ENCODE measurements around the gene NFE2L2. TPM values are rescaled to one million over a fixed set of nuclear protein-coding genes. Genes with fewer than 3 reads are reported as not detected.
"Not testable (repeated sequence)": the region's sequence is repeated elsewhere in the genome, so short reads cannot be mapped to it uniquely, and the experiment has no call there.

NFE2L2 gene
- 179 TPM for total RNA-seq

DNA sequence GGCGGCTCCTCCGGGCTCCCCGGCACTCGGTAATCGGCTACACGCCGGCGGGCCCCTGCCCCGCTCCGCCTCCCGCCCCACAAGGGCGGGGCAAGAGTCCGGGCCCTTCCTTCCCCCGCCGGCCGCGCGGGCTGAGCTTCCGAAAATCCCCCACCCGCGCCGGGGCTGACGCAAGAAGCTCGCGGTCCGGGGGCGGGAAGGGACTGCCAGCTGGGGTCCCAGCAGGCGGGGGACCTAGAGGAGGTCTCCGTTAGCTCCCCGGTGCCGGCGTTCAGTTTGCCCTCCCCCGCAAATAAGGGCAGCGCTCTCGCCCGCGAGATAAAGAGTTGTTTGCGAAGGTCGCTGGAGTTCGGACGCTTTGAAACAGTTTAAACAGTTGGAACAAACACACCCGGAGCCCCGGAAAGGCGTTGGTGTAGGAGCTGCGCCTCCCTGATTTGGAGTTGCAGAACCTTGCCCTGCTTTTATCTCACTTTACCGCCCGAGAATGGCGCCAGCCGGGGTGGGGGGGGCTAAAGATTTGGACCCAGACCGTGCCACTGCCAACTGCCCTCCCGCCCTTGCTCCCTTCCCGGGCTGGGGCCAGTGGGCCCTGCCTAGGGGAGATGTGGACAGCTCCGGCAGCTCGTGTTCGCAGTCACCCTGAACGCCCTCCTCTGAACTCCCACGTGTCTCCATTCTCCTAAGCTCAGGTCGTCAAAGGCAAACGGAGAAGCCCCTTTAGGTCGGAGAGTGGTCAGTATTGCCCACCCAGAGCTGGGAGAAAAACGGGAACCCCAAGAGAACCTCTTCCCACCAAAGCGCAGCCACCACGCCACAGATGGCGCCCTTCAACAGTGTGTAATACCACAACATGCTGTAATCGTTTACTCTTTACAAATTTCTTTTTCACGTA, at the start of gene NFE2L2:
NFE2L2 (minus strand) TSS at position 35 of the 895 bp plus-strand sequence. CDS start 151 bp downstream, outside the sequence.
- peak; percentile 82 for ATAC-seq

DNA sequence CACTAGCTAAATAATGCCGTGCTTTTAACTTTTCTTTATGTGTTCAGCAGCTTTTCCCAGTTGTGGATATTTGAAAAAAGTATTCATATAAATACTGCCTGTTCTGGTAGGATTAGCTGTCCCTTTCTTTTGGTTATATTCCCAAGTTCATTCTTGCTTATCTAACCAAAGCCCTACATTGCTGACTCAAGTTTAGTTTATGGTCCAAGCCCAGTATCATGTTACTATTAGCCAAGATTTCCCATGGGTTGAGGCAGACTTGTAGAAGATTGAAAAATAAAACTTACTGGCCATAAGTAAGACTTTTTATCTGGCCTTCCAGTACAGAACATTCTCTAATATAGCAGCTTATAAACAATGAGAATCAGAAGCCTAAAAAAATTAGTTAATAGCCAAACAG, 49.7 kb upstream of the NFE2L2 start:
- ATAC-seq = peak; percentile 50

DNA sequence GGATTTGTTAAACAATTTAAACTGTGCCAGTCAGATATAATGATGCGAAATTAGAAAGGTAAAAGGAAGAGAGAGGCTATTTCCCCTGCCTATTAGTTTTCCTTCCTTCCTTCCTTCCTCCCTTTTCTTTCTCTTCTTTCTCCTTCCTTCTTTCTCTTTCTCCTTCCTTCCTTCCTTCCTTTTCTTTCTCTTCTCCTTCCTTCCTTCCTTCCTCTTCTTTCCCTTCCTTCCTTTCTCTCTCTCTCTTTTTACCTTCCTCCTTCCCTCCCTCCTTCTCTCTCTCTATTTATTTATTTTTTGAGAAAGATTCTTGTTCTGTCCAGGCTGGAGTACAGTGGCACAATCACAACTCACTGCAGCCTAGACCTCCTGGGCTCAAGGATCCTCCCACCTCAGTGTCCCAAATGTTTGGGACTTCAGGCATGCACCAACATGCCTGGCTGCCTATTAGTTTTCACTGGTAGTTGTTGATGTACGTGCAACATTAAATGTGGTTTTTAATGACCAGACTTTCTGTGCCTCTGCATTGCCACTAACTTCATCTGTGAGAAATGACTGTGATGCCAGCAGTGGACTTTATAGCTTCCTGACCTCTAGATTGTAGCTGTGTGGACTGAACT, 48.7 kb upstream of the NFE2L2 start:
- ATAC-seq = no peak

DNA sequence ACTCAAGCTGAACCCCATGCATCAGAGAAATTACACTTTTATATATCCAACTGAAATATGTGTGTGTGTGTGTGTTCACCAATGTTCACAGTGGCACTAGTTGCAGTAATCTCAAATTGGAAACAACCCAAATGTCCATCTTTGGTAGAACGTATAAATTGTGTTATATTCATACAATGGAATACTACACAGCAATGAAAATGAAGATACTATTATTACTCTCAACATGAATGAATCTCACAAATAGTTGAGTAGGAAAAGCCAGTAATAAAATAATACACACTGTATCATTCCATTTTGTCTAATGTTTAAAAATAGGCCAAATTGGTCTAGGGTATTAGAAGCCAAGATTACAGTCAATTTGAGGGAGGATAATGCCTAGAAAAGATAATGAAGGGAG, 48.0 kb upstream of the NFE2L2 start:
- no peak for ATAC-seq

DNA sequence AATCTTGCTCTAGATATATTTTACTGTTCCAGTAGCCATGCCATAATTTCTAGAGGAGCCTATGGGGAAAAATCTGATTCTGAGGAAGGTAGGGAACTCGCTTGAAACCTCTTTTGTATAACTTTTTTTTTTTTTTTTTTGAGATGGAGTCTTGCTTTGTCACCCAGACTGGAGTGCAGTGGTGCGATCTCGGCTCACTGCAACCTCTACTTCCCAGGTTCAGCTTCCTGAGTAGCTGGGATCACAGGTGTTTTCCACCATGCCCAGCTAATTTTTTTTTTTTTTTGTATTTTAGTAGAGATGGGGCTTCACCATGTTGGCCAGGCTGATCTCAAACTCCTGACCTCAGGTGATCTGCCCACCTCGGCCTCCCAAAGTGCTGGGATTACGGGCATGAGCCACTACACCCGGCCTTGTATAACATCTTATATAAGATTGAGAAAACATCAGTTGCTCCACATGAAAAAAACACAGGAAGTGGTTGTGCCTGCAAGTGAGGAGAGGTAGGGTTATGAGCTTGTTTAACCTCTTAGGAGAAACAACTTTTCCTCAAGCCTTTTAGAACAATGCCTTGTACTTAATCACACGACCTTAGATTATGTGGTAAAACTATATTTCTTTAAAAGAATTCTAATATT, 45.3 kb upstream of the NFE2L2 start:
- ATAC-seq = not testable (repeated sequence)

DNA sequence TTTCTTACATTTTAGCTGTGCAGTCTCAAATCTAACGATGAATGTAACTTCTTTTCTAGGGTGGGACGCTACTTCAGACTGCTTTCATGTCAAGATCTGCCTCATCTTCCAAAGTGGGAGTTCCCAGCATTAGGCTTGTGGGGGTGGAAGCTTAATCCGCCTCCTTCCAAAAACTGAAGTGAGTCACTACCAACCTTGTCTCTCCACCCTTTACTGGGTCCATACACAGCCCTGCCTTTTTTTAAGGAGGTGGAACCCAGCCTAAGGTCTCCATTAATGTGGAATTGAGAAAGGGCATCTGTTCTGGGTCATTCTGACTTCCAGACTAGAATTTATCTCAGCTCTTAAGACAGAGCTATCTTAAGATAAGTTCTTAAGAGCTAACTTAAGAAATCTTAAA, 42.0 kb upstream of the NFE2L2 start:
- peak; percentile 90 for ATAC-seq

DNA sequence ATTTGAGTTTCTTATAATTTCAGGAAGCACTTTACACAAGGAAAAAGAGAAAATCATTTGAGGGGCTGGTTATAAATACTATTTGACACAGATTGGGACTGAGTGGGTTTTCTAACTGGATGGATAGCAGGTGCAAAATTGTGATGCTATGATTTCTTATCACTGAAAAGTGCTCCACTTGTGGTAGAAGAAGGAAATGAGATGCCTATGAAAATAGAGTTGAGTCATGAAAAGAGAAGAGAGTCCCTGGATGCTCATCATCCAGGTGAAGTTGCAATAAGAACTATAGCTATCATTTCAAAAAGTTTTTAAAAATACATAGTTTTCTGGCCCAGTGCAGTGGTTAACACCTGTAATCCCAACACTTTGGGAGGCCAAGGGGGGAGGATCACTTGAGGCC, 39.4 kb upstream of the NFE2L2 start:
- ATAC-seq = no peak

DNA sequence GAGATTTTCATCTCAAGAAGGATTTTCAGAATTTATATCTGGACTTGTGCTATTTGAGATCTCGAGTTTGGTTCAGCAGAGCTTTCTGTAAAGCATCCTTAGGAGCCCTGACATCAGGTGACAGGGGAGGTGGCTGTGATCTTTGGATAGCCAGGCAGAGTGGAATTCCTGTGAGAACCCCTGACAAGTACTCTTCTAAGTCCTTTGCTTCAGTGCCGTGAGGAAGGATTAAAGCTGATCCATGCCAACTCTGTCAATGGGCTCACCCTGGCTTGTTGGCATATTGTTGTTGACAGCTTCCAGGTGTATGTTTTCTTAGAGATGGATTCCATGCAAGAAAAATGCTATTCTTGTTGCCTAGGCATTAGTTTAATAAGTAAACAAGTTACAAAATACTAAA, 38.0 kb upstream of the NFE2L2 start:
- ATAC-seq = no peak

DNA sequence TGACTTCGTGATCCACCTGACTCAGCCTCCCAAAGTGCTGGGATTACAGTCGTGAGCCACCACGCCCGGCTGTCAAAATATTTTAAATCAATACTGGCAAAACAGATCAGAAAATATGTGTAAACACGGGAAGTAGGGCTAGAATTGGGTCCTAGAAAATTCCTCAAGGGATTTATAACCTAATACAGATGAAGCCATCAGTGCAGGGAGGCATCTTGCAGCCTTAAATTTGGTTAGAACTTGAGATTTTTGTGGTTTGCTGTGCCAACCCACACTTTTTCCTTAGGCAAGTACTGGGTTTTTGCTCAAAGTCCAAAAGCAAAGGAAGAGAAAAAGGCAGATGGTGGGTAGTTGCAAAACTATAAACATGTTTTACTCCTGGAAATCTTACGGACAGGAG, 33.7 kb upstream of the NFE2L2 start:
- ATAC-seq = no peak

DNA sequence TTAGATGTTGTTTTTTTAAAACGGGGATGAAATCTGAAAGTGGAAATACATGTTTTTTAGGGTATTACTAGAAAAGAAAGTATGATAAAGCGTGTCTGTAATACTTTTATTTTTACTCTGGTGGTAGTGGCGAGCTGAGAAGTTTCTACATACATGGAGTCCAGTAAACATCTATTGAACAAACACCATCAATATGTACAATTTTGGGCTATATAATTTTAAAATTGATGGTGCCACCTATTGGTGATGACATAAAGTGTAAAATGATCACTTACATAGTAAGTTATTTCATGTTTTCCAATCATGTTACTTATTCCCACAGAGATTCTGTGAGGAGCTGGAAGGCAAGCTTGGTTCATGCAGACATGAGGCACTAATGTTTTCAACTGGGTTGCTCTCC, 31.5 kb upstream of the NFE2L2 start:
- no peak for ATAC-seq

DNA sequence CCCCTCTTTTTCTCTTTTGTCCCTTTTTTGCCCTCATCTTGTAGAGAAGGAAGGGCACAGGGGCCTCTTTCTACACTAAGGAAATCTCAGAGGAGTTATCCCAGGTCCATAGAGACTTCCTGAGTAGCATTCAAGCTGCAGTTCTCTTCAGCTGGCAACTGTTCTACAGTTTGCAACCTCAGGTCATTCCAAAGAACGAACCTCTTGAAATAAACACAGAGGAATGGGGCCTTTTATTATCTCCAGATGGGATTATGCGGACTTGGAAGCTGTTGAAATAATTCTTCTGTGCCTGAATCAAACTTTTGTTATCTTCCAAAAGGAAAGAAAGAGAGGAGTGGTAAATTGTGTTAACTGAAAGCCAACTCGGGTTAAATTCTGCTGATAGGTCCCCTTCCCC, 31.0 kb upstream of the NFE2L2 start:
- ATAC-seq = no peak

DNA sequence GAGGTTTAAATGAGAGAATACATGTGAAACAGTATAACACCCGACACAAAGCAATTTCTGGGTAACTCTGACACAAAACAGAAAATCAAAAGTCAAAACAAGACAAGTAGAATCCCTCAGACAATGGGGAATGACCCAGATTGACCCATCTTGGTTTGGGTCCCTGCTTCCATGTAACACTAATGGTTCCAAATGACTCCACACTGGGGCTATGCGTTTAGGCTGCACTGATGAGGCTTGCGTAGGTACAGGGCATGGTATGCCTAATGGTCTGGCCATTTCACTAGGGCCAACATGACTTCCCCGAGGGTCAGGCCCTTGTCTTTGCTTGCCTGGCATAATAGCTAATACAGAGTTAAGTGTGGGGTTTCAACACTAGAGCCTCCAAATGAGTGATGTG, 27.2 kb upstream of the NFE2L2 start:
- ATAC-seq = peak; percentile 21

DNA sequence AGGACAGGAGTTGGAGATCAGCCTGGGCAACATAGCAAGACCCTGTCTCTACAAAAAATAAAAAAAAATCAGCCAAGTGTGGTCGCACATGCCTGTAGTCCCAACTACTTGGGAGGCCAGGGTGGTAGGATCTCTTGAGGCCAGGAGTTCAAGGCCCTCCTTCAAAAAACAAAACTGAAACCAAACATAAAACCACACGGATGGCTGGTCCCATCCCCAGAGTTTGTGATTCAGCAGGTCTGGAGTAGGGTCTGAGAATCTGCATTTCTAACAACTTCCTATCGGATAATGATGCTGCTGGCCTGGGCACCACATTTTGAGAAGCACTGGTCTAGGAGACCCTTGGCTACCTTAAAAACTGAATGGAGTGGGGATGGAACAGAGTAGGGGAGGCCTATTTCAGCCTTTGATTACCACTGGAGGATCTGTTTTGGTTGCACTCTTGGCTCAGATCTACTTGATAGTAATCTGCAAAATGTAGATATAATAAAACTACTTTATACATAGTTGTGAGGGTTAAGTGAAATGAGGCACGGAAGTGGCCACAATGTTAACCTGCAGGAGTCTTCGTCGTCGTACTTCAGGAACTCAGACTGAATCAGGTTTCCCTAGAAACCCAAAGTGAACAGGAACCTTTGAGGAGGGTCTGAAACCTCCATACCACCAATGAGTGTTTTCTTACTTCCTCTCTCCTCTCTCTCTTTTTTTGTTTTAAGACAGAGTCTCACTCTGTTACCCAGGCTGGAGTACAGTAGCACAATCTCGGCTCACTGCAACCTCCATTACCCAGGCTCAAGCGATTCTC, 25.5 kb upstream of the NFE2L2 start:
- no peak for ATAC-seq

DNA sequence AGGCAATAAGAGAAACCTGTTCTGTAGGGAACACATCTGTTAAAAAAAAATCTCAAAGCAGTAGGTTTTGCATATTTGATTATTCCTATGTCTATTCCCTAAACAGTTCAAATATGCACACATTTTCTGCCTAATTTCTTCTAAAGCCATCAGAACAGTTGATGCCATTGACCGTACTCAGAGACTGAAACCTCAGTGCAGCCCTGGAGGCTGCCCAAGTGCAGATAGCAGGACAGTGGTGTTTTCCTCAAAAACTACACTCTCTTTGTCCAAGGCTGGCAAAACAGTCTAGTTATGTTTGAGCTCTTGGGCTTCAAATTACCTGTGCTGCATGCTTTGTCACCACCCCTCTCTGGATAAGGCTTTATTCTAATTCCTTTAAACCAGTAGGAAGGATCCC, 23.3 kb upstream of the NFE2L2 start:
- ATAC-seq = no peak

DNA sequence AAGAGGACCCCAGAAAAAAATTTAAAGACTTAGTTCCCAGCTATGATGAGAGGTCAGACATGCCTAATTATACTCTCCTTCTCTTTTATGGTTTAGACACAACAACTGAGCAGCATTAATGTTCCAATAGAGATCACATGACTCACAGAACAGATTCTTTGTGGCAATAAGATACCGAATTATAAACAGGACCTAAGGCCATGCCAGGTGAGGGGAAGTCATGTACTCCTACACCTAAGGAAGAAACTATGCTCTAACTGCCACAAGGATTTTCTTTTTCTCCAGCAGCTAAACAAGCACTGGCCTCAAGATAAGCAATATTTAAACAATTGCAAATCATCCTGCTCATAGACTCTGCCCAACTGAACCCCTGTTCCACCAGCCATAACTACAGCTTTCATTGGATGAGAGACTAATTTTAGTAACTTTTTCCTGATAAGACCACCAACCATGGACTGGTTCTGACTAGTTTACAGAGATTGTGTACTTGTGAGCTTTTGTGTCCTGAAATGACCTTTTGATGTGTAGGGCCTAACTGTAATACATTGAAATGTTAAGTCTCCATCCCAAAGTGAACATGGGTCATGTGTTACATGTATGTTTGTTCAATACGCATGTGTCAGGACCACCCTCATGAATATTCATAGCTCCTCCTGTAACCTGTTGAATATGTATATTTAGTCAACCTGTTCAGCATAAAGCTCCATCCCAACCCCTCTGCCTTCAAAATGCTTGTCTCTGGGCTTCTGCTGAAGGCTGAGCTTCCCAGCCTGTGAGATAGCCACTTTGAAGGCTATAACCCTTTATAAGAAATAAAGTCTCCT, 21.6 kb upstream of the NFE2L2 start:
- ATAC-seq = no peak

DNA sequence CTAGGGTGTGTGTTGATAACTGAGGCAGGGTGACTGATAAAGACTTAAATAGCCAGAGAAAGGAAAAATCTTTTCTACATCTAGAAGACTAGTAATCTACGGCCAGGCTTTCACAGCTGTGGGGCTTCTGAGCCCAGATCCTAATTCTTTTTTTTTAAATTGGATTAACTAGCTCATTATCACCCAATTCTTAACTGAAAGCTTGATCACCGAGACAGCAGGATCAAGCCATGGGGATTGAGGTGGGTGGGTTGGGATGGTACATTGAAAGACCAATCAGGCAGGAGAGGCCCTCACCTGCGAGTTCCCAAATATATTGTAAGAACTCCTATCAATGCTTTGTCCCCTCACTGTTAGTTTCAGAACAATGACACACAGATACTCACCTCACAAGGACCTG, 20.0 kb upstream of the NFE2L2 start:
- ATAC-seq = no peak

DNA sequence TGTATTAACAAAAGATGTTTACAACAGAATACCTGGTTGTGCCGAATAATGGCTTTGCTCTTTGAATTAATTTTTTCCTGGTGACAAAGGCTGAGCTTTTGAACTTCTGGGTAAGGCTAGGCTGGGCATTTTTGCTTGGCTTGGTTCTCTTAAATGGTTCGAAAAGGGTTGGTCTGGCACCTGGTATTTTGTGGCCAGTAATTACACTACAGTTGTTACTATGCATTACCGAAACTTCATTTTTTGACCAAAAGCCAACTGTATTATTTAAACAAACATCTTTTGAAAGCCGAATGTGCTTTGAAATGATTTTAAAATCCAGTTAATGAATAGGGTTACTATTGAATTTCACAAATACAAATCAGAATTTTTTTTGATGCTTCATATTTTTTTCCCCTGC, 19.4 kb upstream of the NFE2L2 start:
- ATAC-seq = peak; percentile 25

DNA sequence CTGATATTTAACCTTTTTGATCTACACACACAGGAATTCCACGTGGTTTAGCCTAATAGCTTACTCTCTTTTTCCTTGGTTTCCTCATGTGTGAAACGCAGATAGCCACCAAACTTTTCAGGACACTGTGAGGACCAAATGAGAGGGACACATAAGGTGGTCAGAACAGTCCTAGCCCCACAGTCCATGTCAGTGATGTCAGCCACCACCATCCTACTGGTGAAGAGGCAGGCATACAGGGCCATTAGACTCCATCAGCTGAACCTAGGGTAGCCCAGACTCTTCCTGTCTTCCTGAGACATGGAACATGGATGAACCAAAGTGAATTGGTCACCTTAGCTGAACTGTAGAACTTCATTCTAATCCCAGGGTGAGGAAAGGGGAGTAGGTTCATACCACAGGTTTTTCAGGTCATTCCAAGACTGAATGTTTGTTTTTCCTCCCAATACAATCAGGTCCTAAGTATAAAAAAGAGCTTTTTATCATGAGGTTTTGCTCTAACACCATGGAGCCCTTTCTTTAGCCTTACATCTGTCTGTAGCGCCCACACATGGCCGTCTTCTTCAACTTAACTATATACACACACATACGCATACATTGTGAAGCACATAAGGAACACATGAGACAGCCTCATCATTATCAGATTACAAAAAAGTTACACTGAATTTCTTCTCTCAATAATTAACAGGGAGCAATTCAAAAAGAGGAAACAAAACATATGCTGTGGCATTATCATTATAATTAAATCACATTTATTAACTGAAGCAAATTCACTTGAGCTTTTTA, 18.5 kb upstream of the NFE2L2 start:
- ATAC-seq = no peak

DNA sequence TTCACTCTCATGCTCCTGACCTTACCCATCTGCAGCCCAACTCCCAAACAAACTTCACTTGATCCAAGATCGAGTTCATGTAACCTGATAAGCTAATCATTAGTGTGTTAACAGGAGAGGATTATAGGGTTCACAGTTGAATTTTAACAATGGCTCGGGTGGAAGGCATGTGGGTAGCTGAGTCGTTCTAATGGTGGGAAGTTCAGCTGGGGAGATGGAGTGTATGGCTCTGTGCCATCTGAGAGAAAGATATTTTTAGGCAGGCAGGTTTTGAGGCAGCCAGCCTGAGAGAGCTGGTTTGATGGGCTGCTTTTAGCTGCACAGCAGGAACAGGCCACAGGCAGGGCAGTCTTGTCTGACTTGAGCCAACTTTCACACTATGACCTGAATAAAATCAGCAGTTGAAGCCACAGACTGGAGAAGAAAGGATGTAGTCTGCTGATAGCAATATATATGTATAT, 17.7 kb upstream of the NFE2L2 start:
- peak; percentile 35 for ATAC-seq

DNA sequence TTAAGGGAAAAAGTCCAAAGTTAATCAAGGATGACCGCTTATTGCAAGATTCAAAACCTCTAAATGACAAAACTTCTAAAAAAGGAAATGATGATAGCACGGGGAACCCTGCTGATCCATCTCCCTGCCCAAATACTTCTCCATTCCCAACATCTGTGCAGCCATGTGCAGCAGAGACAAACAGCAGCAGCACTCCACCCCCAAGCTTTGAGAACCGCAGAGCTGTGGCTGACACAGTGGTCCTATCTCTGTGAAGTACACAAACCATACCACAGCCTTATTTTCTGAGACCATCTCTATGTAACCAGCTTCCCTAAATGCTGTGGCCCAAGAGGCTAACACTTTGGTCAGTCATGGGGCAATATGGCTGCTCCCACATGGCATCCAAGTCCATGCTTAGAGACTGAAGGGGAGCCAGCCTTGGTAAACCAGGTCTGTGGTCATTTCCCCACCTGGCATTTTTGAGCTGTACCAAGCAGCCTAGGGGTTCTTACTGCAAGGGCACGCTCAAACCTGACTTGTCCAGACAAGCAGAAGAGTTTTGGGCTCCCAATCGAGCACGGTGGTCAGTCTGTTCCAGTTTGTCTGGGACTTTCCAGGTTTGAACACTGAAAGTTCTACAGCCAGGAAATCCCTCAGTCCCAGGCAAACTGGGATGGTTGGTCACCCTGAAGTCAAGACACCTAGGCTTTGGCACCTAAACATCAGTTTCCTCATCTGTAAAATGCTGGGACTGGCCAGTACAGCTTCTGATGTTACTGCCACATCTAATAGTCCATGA, 17.1 kb upstream of the NFE2L2 start:
- ATAC-seq = peak; percentile 37

Data from esophagus mucosa (tissue), 1 donor.